Thyroid gland (tissue), 4 donors: Measurements from ENCODE around the gene YPEL3.

Experiments used
- CTCF ChIP-seq, 6 experiments: fragments of 200-600 bp in 3 of 6; fragments of 450-650 bp in 3 of 6; sonication (generic) in 3 of 6; IDR thresholded peaks; one replicate each; pipeline ENCODE4 v1.5.1; 2016 to 2019; ENCODE audit warnings: antibody characterized with exemption in 6 of 6, mild to moderate bottlenecking in 2 of 6, inconsistent platforms in 1 of 6, moderate library complexity in 1 of 6
- POLR2A ChIP-seq, 2 donors: fragments of 450-650 bp; IDR thresholded peaks; one replicate each; pipeline ENCODE4 v1.6.1; 2017; ENCODE audit warnings: antibody characterized with exemption in 2 of 2, mild to moderate bottlenecking in 2 of 2, moderate library complexity in 1 of 2

DNA sequence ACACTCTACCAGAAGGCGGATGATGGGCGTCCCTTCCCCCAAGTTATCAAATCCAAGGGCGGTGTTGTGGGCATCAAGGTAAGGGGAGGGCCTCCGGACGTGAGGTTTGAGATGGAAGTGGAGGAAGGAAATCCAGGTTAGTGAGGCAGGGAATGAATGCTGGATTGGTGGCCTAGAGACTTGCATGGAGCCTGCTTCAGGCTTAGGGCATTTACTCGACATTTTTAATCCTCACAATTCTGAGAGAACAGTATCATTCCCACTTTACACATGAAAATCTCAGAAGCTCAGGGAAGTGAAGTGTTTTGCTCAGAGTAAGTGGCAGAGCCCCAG is 28.5 kb downstream of the YPEL3 start:
- TF ChIP-seq CTCF (IDR thresholded peaks at IDR 0.05) (no peak), POLR2A (IDR thresholded peaks at IDR 0.05) (no peak)
